Measurements from ENCODE around the gene ANKRD53. TPM values are rescaled to one million over a fixed set of nuclear protein-coding genes. Genes with fewer than 3 reads are reported as not detected.
A peak's percentile ranks its signal among the peaks of the same experiment; 100 is the strongest.
"Not testable (repeated sequence)": the region's sequence is repeated elsewhere in the genome, so short reads cannot be mapped to it uniquely, and the experiment has no call there.

Gene ANKRD53
- total and polyA plus RNA-seq, 4 donors, result 0.63 to 2.5 (median 0.76) TPM

GRCh38 chr2:70999362-70999761 is 20.9 kb downstream of the ANKRD53 start:
- WGBS, 2 donors, result 32 to 55% methylated on average over 2 of the region's 2 CpGs
- no peak overlapping the region for H3K4me3 ChIP-seq
- H3K27me3 ChIP-seq (ENCODE audit: control insufficient read depth in 3 of 3, insufficient read depth in 3 of 3, low read length in 2 of 3), result peaks cover 0 to 4% (median 0%) of the 10 kb centered on the region in 3 donors
- no peak for TF ChIP-seq CTCF (IDR thresholded peaks at IDR 0.05; ENCODE audit: control extremely low read depth, extremely low read depth)
- no peak overlapping the region for H3K9ac ChIP-seq (ENCODE audit: insufficient read depth in 1 of 2, low read length in 2 of 2)
- no peaks in the 10 kb centered on the region for H3K36me3 ChIP-seq (ENCODE audit: control insufficient read depth in 4 of 4, insufficient read depth in 4 of 4, low read length in 4 of 4)
- DNase-seq (no peak), ATAC-seq (ENCODE audit: insufficient read depth, low FRiP score) (no peak)
- no peaks in the 10 kb centered on the region for H3K9me3 ChIP-seq (ENCODE audit: control insufficient read depth in 4 of 4, insufficient read depth in 3 of 4, low read length in 3 of 4)
- H3K4me1 ChIP-seq (ENCODE audit: control insufficient read depth in 5 of 5, insufficient read depth in 5 of 5, low read length in 5 of 5), result peaks cover 0 to 8% (median 2%) of the 10 kb centered on the region in 5 donors
- no peak overlapping the region for H3K27ac ChIP-seq (ENCODE audit: low read depth in 1 of 2, low read length in 1 of 2)

- not testable (repeated sequence) for H3K36me3 ChIP-seq (ENCODE audit: control insufficient read depth in 4 of 4, insufficient read depth in 4 of 4, low read length in 4 of 4); H3K4me3 ChIP-seq; H3K4me1 ChIP-seq (ENCODE audit: control insufficient read depth in 5 of 5, insufficient read depth in 5 of 5, low read length in 5 of 5); DNase-seq; ATAC-seq (ENCODE audit: insufficient read depth, low FRiP score); H3K27me3 ChIP-seq (ENCODE audit: control insufficient read depth in 3 of 3, insufficient read depth in 3 of 3, low read length in 2 of 3); H3K27ac ChIP-seq (ENCODE audit: low read depth in 1 of 2, low read length in 1 of 2); H3K9ac ChIP-seq (ENCODE audit: insufficient read depth in 1 of 2, low read length in 2 of 2); H3K9me3 ChIP-seq (ENCODE audit: control insufficient read depth in 4 of 4, insufficient read depth in 3 of 4, low read length in 3 of 4)
- 95 to 97% methylated on average over 10 of the region's 10 CpGs for WGBS, 2 donors
These were observed 21.5 kb downstream of the ANKRD53 start for GRCh38 chr2:70999931-71000330.

DNA sequence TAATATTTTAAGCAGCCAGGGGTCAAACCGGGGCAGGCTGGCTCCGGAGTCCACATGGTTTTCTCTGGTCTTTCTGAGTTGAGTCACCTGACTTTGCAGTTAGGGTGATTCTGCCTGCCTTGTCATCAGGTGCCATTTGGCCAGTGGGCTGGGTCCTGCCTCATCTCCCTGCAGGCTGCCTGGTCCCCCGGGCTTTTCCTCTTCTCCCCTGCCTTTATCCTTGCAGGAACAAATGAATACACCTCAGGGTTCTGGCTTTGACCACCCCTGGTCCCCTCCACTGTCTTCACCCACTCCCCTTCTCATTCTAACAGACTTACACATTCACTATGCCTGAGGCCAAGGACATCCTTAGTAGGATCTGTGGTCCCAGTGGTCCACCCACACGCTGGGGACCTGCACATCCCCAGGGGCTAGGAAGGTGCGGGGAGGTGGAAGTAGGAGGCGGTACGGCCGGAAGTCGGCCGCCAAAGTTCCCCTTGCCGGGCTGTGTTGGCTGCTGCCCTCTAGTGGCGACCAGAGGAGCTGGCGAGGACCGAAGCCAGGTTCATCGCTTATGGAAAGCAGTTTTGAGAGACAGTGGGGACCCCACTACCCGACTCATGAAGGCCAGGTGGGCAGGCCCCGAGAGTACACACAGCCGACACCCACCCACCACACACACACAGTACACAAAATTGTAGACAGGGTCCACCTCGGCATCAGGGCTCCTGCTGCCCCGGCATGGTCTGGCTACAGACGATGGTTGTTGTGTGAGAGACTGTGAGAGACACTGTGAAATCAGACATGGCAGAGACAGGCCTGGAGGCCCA is 22.6 kb downstream of the ANKRD53 start:
- Histone ChIP-seq H3K27ac (ENCODE audit: low read depth in 1 of 2, low read length in 1 of 2) (no peak overlapping the region), H3K4me1 (ENCODE audit: control insufficient read depth in 5 of 5, insufficient read depth in 5 of 5, low read length in 5 of 5) (no peaks in the 10 kb centered on the region), H3K36me3 (ENCODE audit: control insufficient read depth in 4 of 4, insufficient read depth in 4 of 4, low read length in 4 of 4) (no peaks in the 10 kb centered on the region), H3K9me3 (ENCODE audit: control insufficient read depth in 4 of 4, insufficient read depth in 3 of 4, low read length in 3 of 4) (no peaks in the 10 kb centered on the region), H3K9ac (ENCODE audit: insufficient read depth in 1 of 2, low read length in 2 of 2) (no peak overlapping the region), H3K4me3 (no peak overlapping the region), H3K27me3 (ENCODE audit: control insufficient read depth in 3 of 3, insufficient read depth in 3 of 3, low read length in 2 of 3) (peaks cover 0 to 4% (median 0%) of the 10 kb centered on the region in 3 donors)
- WGBS, 2 donors, result 24% methylated on average over 21 of the region's 21 CpGs
- peak; percentile 76 for TF ChIP-seq CTCF (IDR thresholded peaks at IDR 0.05; ENCODE audit: control extremely low read depth, extremely low read depth)
- DNase-seq (peak; percentile 47 to 71 (median 70)), ATAC-seq (ENCODE audit: insufficient read depth, low FRiP score) (peak; percentile 68)

- no peak for TF ChIP-seq CTCF (IDR thresholded peaks at IDR 0.05; ENCODE audit: control extremely low read depth, extremely low read depth)
- Histone ChIP-seq H3K9ac (ENCODE audit: insufficient read depth in 1 of 2, low read length in 2 of 2) (no peak overlapping the region), H3K27me3 (ENCODE audit: control insufficient read depth in 3 of 3, insufficient read depth in 3 of 3, low read length in 2 of 3) (peaks cover 0 to 4% (median 0%) of the 10 kb centered on the region in 3 donors), H3K36me3 (ENCODE audit: control insufficient read depth in 4 of 4, insufficient read depth in 4 of 4, low read length in 4 of 4) (no peaks in the 10 kb centered on the region), H3K4me3 (no peak overlapping the region), H3K4me1 (ENCODE audit: control insufficient read depth in 5 of 5, insufficient read depth in 5 of 5, low read length in 5 of 5) (no peaks in the 10 kb centered on the region), H3K9me3 (ENCODE audit: control insufficient read depth in 4 of 4, insufficient read depth in 3 of 4, low read length in 3 of 4) (no peaks in the 10 kb centered on the region), H3K27ac (ENCODE audit: low read depth in 1 of 2, low read length in 1 of 2) (no peak overlapping the region)
- 79 to 82% methylated on average over 5 of the region's 5 CpGs for WGBS, 2 donors
- DNase-seq, result no peak
- ATAC-seq (ENCODE audit: insufficient read depth, low FRiP score), result no peak
These were observed 23.1 kb downstream of the ANKRD53 start for GRCh38 chr2:71001592-71001927.

Data from lung (tissue), 12 donors.